Endothelial cell of umbilical vein (primary cell): ENCODE data around the gene PSMD13. TPM values are rescaled to one million over a fixed set of nuclear protein-coding genes. Genes with fewer than 3 reads are reported as not detected.
A peak's percentile ranks its signal among the peaks of the same experiment; 100 is the strongest.

Source experiments
- BruUV-seq: library from RNA; stranded (reverse); fragments of 400-500 nt; replicated peaks from 2 replicates; lab custom pipeline; 2021; lab: Mats Ljungman, UMichigan
- CTCF ChIA-PET: fragments of 300-600, 350-600 bp; sonication (Branson Sonifier 250); formaldehyde crosslinking; loops from one replicate; lab custom pipeline; 2021; ENCODE audit warnings: antibody characterized with exemption, inconsistent platforms; lab: Charles Lee
- POLR2A ChIA-PET: fragments of 300-600, 350-600 bp; sonication (Branson Sonifier 250); formaldehyde crosslinking; loops from one replicate; lab custom pipeline; 2021; ENCODE audit warnings: antibody characterized with exemption, inconsistent platforms; lab: Charles Lee
- DNase-seq: peaks from one replicate; pipeline ENCODE4 v3.0.0-alpha.2; 2011; ENCODE audit warnings: low read depth, low spot score
- FAIRE-seq: peaks from 2 replicates; lab custom pipeline; 2011; peaks lifted over from hg19 to GRCh38; lab: Jason Lieb, UNC
- H2AFZ ChIP-seq: 2 replicates; pipeline ENCODE4 v1.6.0; 2012; ENCODE audit warnings: low read depth, low read length, control low read depth, inconsistent platforms
- H3K27ac ChIP-seq: 2 replicates; pipeline ENCODE4 v1.5.1; 2011; ENCODE audit warnings: low read depth, mild to moderate bottlenecking, control low read depth, low read length, moderate library complexity; ENCODE audit not compliant: insufficient read depth
- H3K27me3 ChIP-seq, 2 experiments: 2 replicates each; pipeline versions ENCODE4 v1.6.0 to v1.6.1; 2011; ENCODE audit warnings: low read length in 2 of 2, mixed read lengths in 1 of 2; ENCODE audit not compliant: control insufficient read depth in 2 of 2, insufficient read depth in 2 of 2
- H3K36me3 ChIP-seq, 2 experiments: 2 replicates in 1 of 2; 3 replicates in 1 of 2; pipeline ENCODE4 v1.5.1; 2011; ENCODE audit warnings: low read length in 2 of 2, mild to moderate bottlenecking in 1 of 2, moderate library complexity in 1 of 2; ENCODE audit not compliant: control insufficient read depth in 2 of 2, insufficient read depth in 2 of 2; ENCODE audit errors: extremely low read depth in 1 of 2
- H3K4me1 ChIP-seq: 3 replicates; pipeline ENCODE4 v1.5.1; 2011; ENCODE audit warnings: mild to moderate bottlenecking, low read length; ENCODE audit not compliant: control insufficient read depth, insufficient read depth; ENCODE audit errors: extremely low read depth
- H3K4me2 ChIP-seq: 2 replicates; pipeline ENCODE4 v1.6.1; 2011; ENCODE audit warnings: low read length, control low read depth, mixed read lengths; ENCODE audit not compliant: insufficient read depth
- H3K4me3 ChIP-seq, 3 experiments: fragments of 200-600 bp in 1 of 3; sonication (generic), shearing (Covaris generic) in 1 of 3; replicated peaks in 1 of 3; 2 replicates each; pipeline ENCODE4 v1.5.1; 2011 to 2016; ENCODE audit warnings: control low read depth in 3 of 3, low read length in 3 of 3, mild to moderate bottlenecking in 2 of 3, inconsistent platforms in 1 of 3, low read depth in 1 of 3, moderate library complexity in 1 of 3; ENCODE audit not compliant: insufficient read depth in 1 of 3
- H3K79me2 ChIP-seq: 2 replicates; pipeline ENCODE4 v1.6.0; 2012; ENCODE audit warnings: low read length, inconsistent platforms; ENCODE audit not compliant: control insufficient read depth, insufficient read depth
- H3K9ac ChIP-seq: replicated peaks from 2 replicates; pipeline ENCODE3; 2011; ENCODE audit warnings: low read length, control low read depth; ENCODE audit not compliant: insufficient read depth; ENCODE audit errors: extremely low read depth
- H3K9me1 ChIP-seq: replicated peaks from 3 replicates; pipeline ENCODE4 v1.6.0; 2011; ENCODE audit warnings: mild to moderate bottlenecking, low read length; ENCODE audit not compliant: control insufficient read depth, insufficient read depth; ENCODE audit errors: extremely low read depth
- H3K9me3 ChIP-seq: replicated peaks from 2 replicates; pipeline ENCODE4 v1.5.1; 2012; ENCODE audit warnings: low read length, inconsistent platforms; ENCODE audit not compliant: control insufficient read depth, insufficient read depth
- H4K20me1 ChIP-seq: replicated peaks from 2 replicates; pipeline ENCODE3; 2011; ENCODE audit warnings: mild to moderate bottlenecking, low read length; ENCODE audit not compliant: control insufficient read depth, insufficient read depth; ENCODE audit errors: extremely low read depth
- EZH2 ChIP-seq: IDR thresholded peaks from 2 replicates; pipeline ENCODE4 v1.6.1; 2012; ENCODE audit warnings: borderline replicate concordance, low read depth, mild to moderate bottlenecking, moderate library complexity, low read length, inconsistent platforms; ENCODE audit not compliant: severe bottlenecking
- FOS ChIP-seq: IDR thresholded peaks from 2 replicates; pipeline ENCODE4 v1.6.1; 2011; ENCODE audit warnings: mild to moderate bottlenecking, low read length, moderate library complexity, borderline replicate concordance; ENCODE audit not compliant: insufficient read depth
- GATA2 ChIP-seq: IDR thresholded peaks from 2 replicates; pipeline ENCODE4 v1.7.0; 2011; ENCODE audit warnings: low read depth, mild to moderate bottlenecking, moderate library complexity, mixed read lengths, low read length; ENCODE audit not compliant: insufficient read length, insufficient read depth
- JUN ChIP-seq: IDR thresholded peaks from 2 replicates; pipeline ENCODE4 v1.6.1; 2011; ENCODE audit warnings: borderline replicate concordance, low read depth; ENCODE audit not compliant: insufficient read length, insufficient read depth
- MYC ChIP-seq: IDR thresholded peaks from one replicate; pipeline ENCODE4 v1.6.1; 2011; ENCODE audit warnings: mild to moderate bottlenecking, low read depth, low read length
- POLR2A ChIP-seq: IDR thresholded peaks from 2 replicates; pipeline ENCODE4 v1.6.1; 2012; ENCODE audit warnings: low read depth, mild to moderate bottlenecking, control low read depth, low read length
- POLR2AphosphoS5 ChIP-seq: IDR thresholded peaks from 2 replicates; pipeline ENCODE4 v1.6.1; 2012; ENCODE audit warnings: low read depth, mild to moderate bottlenecking, control low read depth, low read length, moderate library complexity; ENCODE audit not compliant: insufficient read depth
- dilution Hi-C: fragments of 300-500 bp; cut with MboI; formaldehyde crosslinking; loops from one replicate; pipeline ENCODE4 v1.15.0; 2019; ENCODE audit warnings: low sequenced_read_pairs; ENCODE audit not compliant: extremely low pct_ligation_motif_present
- intact Hi-C: fragments of 100-400 bp; cut with micrococcal nuclease; formaldehyde crosslinking; loops from one replicate; pipeline ENCODE4 v1.10.0; 2022
- polyA plus RNA-seq, 4 experiments: library from polyadenylated mRNA; depleted of rRNA in 3 of 4; stranded (reverse) in 3 of 4; unstranded in 1 of 4; fragments of >200 nt; gene quantifications; 2 replicates each; pipeline versions ENCODE4 v1.2.1 to v1.2.3, GENCODE V29; 2011 to 2012; ENCODE audit warnings: missing spikeins in 1 of 4
- total RNA-seq: library from RNA; stranded (reverse); gene quantifications from 2 replicates; pipeline ENCODE4 v1.2.3, GENCODE V29; 2021
- TF ChIP-seq, protein P1 (sequence below): IDR thresholded peaks from 2 replicates; pipeline ENCODE4 v1.6.1; 2011; ENCODE audit not compliant: insufficient read depth, insufficient read length
- TF ChIP-seq, protein P2 (sequence below), 2 donors: IDR thresholded peaks; 1 replicate in 1 of 2; 2 replicates in 1 of 2; pipeline ENCODE4 v1.5.1; 2011; ENCODE audit warnings: low read length in 2 of 2, mild to moderate bottlenecking in 2 of 2, moderate library complexity in 2 of 2, control low read depth in 1 of 2, inconsistent platforms in 1 of 2, low read depth in 1 of 2; ENCODE audit not compliant: insufficient read depth in 1 of 2; ENCODE audit errors: extremely low read depth in 1 of 2

PSMD13 gene
- total and polyA plus RNA-seq, 2 donors (not counting 3 experiments of a cell fraction or from before 2014, with no cell fraction given), result 168 to 214 TPM

DNA sequence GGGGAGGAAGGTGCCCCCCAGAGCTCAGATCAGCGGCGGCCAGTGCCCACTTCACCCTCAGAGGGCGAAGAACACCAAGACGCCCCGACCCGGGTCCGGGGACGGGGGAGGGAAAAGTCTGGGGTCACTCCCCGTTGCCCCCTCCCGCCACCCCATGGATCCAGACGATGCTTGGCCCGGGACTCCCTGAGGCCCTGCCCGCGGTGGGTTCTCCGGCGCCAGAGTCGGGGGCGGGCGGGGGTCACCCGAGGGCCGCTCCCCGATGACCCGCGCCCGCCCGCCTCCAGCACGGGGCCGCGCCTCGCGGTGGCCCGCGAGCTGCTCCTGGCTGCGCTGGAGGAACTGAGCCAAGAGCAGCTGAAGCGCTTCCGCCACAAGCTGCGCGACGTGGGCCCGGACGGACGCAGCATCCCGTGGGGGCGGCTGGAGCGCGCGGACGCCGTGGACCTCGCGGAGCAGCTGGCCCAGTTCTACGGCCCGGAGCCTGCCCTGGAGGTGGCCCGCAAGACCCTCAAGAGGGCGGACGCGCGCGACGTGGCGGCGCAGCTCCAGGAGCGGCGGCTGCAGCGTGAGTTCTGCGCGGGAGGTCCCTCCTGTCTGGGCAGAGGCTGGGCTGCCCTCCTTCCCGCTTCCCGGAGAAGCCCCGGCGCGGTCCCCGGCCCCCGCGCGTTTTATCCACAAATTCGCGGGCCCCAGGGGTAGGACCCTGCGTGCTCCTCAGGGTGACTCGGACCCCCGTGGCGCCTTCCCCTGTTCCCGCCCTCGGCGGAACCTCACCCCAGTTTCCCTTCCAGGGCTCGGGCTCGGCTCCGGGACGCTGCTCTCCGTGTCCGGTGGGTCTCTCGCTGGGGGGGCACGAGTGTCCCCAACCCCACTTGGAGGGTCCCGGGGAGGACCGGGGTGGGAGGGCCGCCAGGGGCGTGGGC is 42.5 kb downstream of the PSMD13 start:
- no peaks in the 10 kb centered on the region for H3K4me1 ChIP-seq
- H3K79me2 ChIP-seq, result no peaks in the 10 kb centered on the region
- FAIRE-seq (no peak), DNase-seq (no peak)
- dilution Hi-C loops, result no loop called here
- H3K4me2 ChIP-seq, result no peak overlapping the region
- no peak overlapping the region for H3K9ac ChIP-seq
- ChIA-PET CTCF (interaction anchor here (1.4 to 1.5 kb wide), 2 partner anchors 29 kb away, joined by 4 to 5 read pairs; no protein-coding TSS in a partner anchor), POLR2A (no interaction called here)
- no peak overlapping the region for H2AFZ ChIP-seq
- intact Hi-C loops, result no loop called here
- no peaks in the 10 kb centered on the region for H3K9me1 ChIP-seq
- TF ChIP-seq EZH2 (peak; percentile 54), JUN (no peak)
- no peaks in the 10 kb centered on the region for H3K36me3 ChIP-seq
- BruUV-seq, result no TSS peak
- no peak overlapping the region for H3K27ac ChIP-seq
- no peak overlapping the region for H3K4me3 ChIP-seq
- no peaks in the 10 kb centered on the region for H4K20me1 ChIP-seq
- peaks cover 48 to 64% of the 10 kb centered on the region in 2 experiments for H3K27me3 ChIP-seq
- no peaks in the 10 kb centered on the region for H3K9me3 ChIP-seq

DNA sequence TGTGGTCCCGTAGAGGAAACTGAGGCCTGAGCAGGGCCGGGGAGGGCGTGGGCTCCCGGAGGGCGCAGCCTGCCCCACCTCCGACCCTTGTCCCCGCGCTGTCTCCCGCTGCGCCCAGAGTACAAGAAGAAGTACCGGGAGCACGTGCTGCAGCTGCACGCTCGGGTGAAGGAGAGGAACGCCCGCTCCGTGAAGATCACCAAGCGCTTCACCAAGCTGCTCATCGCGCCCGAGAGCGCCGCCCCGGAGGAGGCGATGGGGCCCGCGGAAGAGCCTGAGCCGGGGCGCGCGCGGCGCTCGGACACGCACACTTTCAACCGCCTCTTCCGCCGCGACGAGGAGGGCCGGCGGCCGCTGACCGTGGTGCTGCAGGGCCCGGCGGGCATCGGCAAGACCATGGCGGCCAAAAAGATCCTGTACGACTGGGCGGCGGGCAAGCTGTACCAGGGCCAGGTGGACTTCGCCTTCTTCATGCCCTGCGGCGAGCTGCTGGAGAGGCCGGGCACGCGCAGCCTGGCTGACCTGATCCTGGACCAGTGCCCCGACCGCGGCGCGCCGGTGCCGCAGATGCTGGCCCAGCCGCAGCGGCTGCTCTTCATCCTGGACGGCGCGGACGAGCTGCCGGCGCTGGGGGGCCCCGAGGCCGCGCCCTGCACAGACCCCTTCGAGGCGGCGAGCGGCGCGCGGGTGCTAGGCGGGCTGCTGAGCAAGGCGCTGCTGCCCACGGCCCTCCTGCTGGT is 43.4 kb downstream of the PSMD13 start:
- intact Hi-C loops (no loop called here), dilution Hi-C loops (no loop called here)
- TF ChIP-seq POLR2AphosphoS5, result no peak
- no peak for TF ChIP-seq GATA2
- TF ChIP-seq, protein P1, sequence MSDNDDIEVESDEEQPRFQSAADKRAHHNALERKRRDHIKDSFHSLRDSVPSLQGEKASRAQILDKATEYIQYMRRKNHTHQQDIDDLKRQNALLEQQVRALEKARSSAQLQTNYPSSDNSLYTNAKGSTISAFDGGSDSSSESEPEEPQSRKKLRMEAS, result no peak
- TF ChIP-seq, protein P2, sequence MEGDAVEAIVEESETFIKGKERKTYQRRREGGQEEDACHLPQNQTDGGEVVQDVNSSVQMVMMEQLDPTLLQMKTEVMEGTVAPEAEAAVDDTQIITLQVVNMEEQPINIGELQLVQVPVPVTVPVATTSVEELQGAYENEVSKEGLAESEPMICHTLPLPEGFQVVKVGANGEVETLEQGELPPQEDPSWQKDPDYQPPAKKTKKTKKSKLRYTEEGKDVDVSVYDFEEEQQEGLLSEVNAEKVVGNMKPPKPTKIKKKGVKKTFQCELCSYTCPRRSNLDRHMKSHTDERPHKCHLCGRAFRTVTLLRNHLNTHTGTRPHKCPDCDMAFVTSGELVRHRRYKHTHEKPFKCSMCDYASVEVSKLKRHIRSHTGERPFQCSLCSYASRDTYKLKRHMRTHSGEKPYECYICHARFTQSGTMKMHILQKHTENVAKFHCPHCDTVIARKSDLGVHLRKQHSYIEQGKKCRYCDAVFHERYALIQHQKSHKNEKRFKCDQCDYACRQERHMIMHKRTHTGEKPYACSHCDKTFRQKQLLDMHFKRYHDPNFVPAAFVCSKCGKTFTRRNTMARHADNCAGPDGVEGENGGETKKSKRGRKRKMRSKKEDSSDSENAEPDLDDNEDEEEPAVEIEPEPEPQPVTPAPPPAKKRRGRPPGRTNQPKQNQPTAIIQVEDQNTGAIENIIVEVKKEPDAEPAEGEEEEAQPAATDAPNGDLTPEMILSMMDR (IDR thresholded peaks at IDR 0.05; ENCODE audit: extremely low read depth in 1 of 2, insufficient read depth in 1 of 2, low read depth in 1 of 2, low read length in 2 of 2), result no peak
- TF ChIP-seq FOS, result no peak
- no peak for TF ChIP-seq POLR2A
- TF ChIP-seq JUN, result no peak
- TF ChIP-seq EZH2, result no peak
- TF ChIP-seq MYC, result no peak
- FAIRE-seq, result no peak
- Histone ChIP-seq H3K9me3 (no peaks in the 10 kb centered on the region), H4K20me1 (no peaks in the 10 kb centered on the region), H3K36me3 (no peaks in the 10 kb centered on the region), H3K27me3 (peaks cover 44 to 61% of the 10 kb centered on the region in 2 experiments), H3K27ac (no peak overlapping the region), H3K4me2 (no peak overlapping the region), H2AFZ (no peak overlapping the region), H3K4me1 (no peaks in the 10 kb centered on the region), H3K79me2 (no peaks in the 10 kb centered on the region), H3K4me3 (no peak overlapping the region), H3K9ac (no peak overlapping the region), H3K9me1 (no peaks in the 10 kb centered on the region)
- BruUV-seq, result no TSS peak
- POLR2A ChIA-PET, result interaction anchor here (1.0 kb wide), 1 partner anchor 73 kb away, joined by 3 read pairs; the partner anchor contains the start of genes BET1L and RIC8A
- DNase-seq, result no peak
- CTCF ChIA-PET, result interaction anchor here (1.2 to 1.4 kb wide), 2 partner anchors 29 to 51 kb away, joined by 3 to 4 read pairs; no protein-coding TSS in a partner anchor
